Naive B cell (primary cell): ENCODE results near the gene WSCD2. TPM values are rescaled to one million over a fixed set of nuclear protein-coding genes. Genes with fewer than 3 reads are reported as not detected.

Experiments used
- ATAC-seq, 2 donors: fragments of 150-1000 bp; cut with Tn5 transposase; 2 replicates each; pipeline ENCODE4 v1.10.0; 2021; ENCODE audit warnings: low read depth in 2 of 2, mild to moderate bottlenecking in 2 of 2, moderate library complexity in 2 of 2
- DNase-seq: peaks from one replicate; pipeline ENCODE4 v3.0.0; 2022
- H3K27ac Mint-ChIP-seq, 6 donors: one replicate each; pipeline ENCODE4 v1.8.0; 2020 to 2022; ENCODE audit warnings: mild to moderate bottlenecking in 6 of 6, mixed read lengths in 6 of 6, moderate library complexity in 5 of 6, inconsistent platforms in 2 of 6
- H3K27me3 Mint-ChIP-seq, 3 donors: one replicate each; pipeline ENCODE4 v1.8.0; 2021 to 2022; ENCODE audit warnings: mixed read lengths in 3 of 3, mild to moderate bottlenecking in 1 of 3
- H3K36me3 Mint-ChIP-seq, 2 donors: one replicate each; pipeline ENCODE4 v1.8.0; 2020 to 2022; ENCODE audit warnings: mixed read lengths in 2 of 2, inconsistent platforms in 1 of 2, mild to moderate bottlenecking in 1 of 2
- H3K4me1 Mint-ChIP-seq, 3 donors: one replicate each; pipeline ENCODE4 v1.8.0; 2020 to 2022; ENCODE audit warnings: mixed read lengths in 3 of 3, inconsistent platforms in 1 of 3, mild to moderate bottlenecking in 1 of 3, moderate library complexity in 1 of 3
- H3K4me3 Mint-ChIP-seq, 8 donors: one replicate each; pipeline ENCODE4 v1.8.0; 2020 to 2022; ENCODE audit warnings: mild to moderate bottlenecking in 8 of 8, mixed read lengths in 8 of 8, moderate library complexity in 8 of 8, inconsistent platforms in 2 of 8
- H3K9me3 Mint-ChIP-seq, 7 donors: one replicate each; pipeline ENCODE4 v1.8.0; 2020 to 2022; ENCODE audit warnings: mixed read lengths in 7 of 7, mild to moderate bottlenecking in 5 of 7, inconsistent platforms in 2 of 7, moderate library complexity in 1 of 7
- polyA plus RNA-seq, 6 donors: library from polyadenylated mRNA; unstranded; fragments of 300-500 nt; fragmentation: Illumina TruSeq; gene quantifications; one replicate each; pipeline ENCODE4 v1.2.3, GENCODE V29; 2021; ENCODE audit warnings: low read depth in 6 of 6

Gene WSCD2
- polyA plus RNA-seq, 6 donors from 2014 or later, result 0.13 to 0.53 TPM; not detected in 4

GRCh38 chr12:108140501-108140900 lies 11.4 kb downstream of the WSCD2 start:
- no peaks in the 10 kb centered on the region for H3K9me3 Mint-ChIP-seq
- H3K27ac Mint-ChIP-seq, result no peak overlapping the region
- H3K4me3 Mint-ChIP-seq, result no peak overlapping the region
- peaks cover 0 to 3% (median 0%) of the 10 kb centered on the region in 3 donors for H3K4me1 Mint-ChIP-seq
- no peak for DNase-seq
- H3K27me3 Mint-ChIP-seq, result peaks cover 8 to 24% (median 18%) of the 10 kb centered on the region in 3 donors
- H3K36me3 Mint-ChIP-seq, result no peaks in the 10 kb centered on the region
- ATAC-seq, result no peak

- ATAC-seq (no peak), DNase-seq (no peak)
- no peak overlapping the region for H3K27ac Mint-ChIP-seq
- H3K9me3 Mint-ChIP-seq, result no peaks in the 10 kb centered on the region
- H3K27me3 Mint-ChIP-seq, result peaks cover 13 to 23% (median 15%) of the 10 kb centered on the region in 3 donors
- no peaks in the 10 kb centered on the region for H3K36me3 Mint-ChIP-seq
- no peak overlapping the region for H3K4me3 Mint-ChIP-seq
- H3K4me1 Mint-ChIP-seq, result peaks cover 0 to 3% (median 0%) of the 10 kb centered on the region in 3 donors
Observed at GRCh38 chr12:108141600-108142130, 12.6 kb downstream of the WSCD2 start.

GRCh38 chr12:108143144-108143543 lies 14.1 kb downstream of the WSCD2 start:
- no peak for ATAC-seq
- DNase-seq, result no peak
- Mint-ChIP-seq H3K27ac (no peak overlapping the region), H3K4me1 (peaks cover 0 to 3% (median 0%) of the 10 kb centered on the region in 3 donors), H3K27me3 (peaks cover 15 to 22% (median 15%) of the 10 kb centered on the region in 3 donors), H3K36me3 (no peaks in the 10 kb centered on the region), H3K9me3 (peaks cover 0 to 2% (median 0%) of the 10 kb centered on the region in 7 donors), H3K4me3 (no peak overlapping the region)

- peaks cover 0 to 2% (median 0%) of the 10 kb centered on the region in 7 donors for H3K9me3 Mint-ChIP-seq
- H3K27me3 Mint-ChIP-seq, result peaks cover 15 to 21% (median 21%) of the 10 kb centered on the region in 3 donors
- no peak overlapping the region for H3K27ac Mint-ChIP-seq
- ATAC-seq, result no peak
- no peak for DNase-seq
- no peaks in the 10 kb centered on the region for H3K36me3 Mint-ChIP-seq
- H3K4me3 Mint-ChIP-seq, result no peak overlapping the region
- peaks cover 0 to 3% (median 0%) of the 10 kb centered on the region in 3 donors for H3K4me1 Mint-ChIP-seq
Observed at GRCh38 chr12:108144080-108144479, 15.0 kb downstream of the WSCD2 start.

GRCh38 chr12:108145011-108145410 lies 15.9 kb downstream of the WSCD2 start:
- Mint-ChIP-seq H3K27me3 (peaks cover 15 to 22% (median 18%) of the 10 kb centered on the region in 3 donors), H3K4me3 (no peak overlapping the region), H3K4me1 (peaks cover 0 to 3% (median 0%) of the 10 kb centered on the region in 3 donors), H3K9me3 (peaks cover 0 to 2% (median 0%) of the 10 kb centered on the region in 7 donors), H3K36me3 (no peaks in the 10 kb centered on the region), H3K27ac (no peak overlapping the region)
- no peak for DNase-seq
- ATAC-seq, result no peak

- Mint-ChIP-seq H3K36me3 (no peaks in the 10 kb centered on the region), H3K27ac (no peak overlapping the region), H3K4me1 (peaks cover 0 to 3% (median 0%) of the 10 kb centered on the region in 3 donors), H3K27me3 (peaks cover 15 to 31% (median 18%) of the 10 kb centered on the region in 3 donors), H3K4me3 (no peak overlapping the region), H3K9me3 (peaks cover 0 to 3% (median 0%) of the 10 kb centered on the region in 7 donors)
- ATAC-seq, result no peak
- no peak for DNase-seq
Observed at GRCh38 chr12:108146035-108146893, 17.2 kb downstream of the WSCD2 start.

GRCh38 chr12:108147279-108147678 lies 18.2 kb downstream of the WSCD2 start:
- H3K27ac Mint-ChIP-seq, result peak overlapping the region in 2 of 6 donors; percentile 9 to 17
- H3K9me3 Mint-ChIP-seq, result peaks cover 0 to 3% (median 0%) of the 10 kb centered on the region in 7 donors
- DNase-seq, result no peak

GRCh38 chr12:108148521-108149074 lies 19.5 kb downstream of the WSCD2 start:
- Mint-ChIP-seq H3K36me3 (no peaks in the 10 kb centered on the region), H3K4me1 (peaks cover 0 to 3% (median 0%) of the 10 kb centered on the region in 3 donors), H3K27ac (no peak overlapping the region), H3K27me3 (peaks cover 18 to 25% (median 18%) of the 10 kb centered on the region in 3 donors), H3K9me3 (peaks cover 0 to 4% (median 0%) of the 10 kb centered on the region in 7 donors), H3K4me3 (no peak overlapping the region)
- no peak for DNase-seq
- ATAC-seq, result no peak

More at GRCh38 chr12:108147279-108147678, 18.2 kb downstream of the WSCD2 start:
- H3K4me1 Mint-ChIP-seq, result peaks cover 0 to 3% (median 0%) of the 10 kb centered on the region in 3 donors
- H3K4me3 Mint-ChIP-seq, result no peak overlapping the region
- no peak for ATAC-seq
- no peaks in the 10 kb centered on the region for H3K36me3 Mint-ChIP-seq
- peaks cover 15 to 31% (median 18%) of the 10 kb centered on the region in 3 donors for H3K27me3 Mint-ChIP-seq

GRCh38 chr12:108150436-108150835 lies 21.3 kb downstream of the WSCD2 start:
- no peak overlapping the region for H3K4me3 Mint-ChIP-seq
- H3K4me1 Mint-ChIP-seq, result no peaks in the 10 kb centered on the region
- DNase-seq (no peak), ATAC-seq (no peak)
- peaks cover 15 to 19% (median 19%) of the 10 kb centered on the region in 3 donors for H3K27me3 Mint-ChIP-seq
- no peaks in the 10 kb centered on the region for H3K36me3 Mint-ChIP-seq
- peaks cover 0 to 9% (median 0%) of the 10 kb centered on the region in 7 donors for H3K9me3 Mint-ChIP-seq
- peak overlapping the region in 2 of 6 donors; percentile 46 to 59 for H3K27ac Mint-ChIP-seq

GRCh38 chr12:108151533-108152169 lies 22.6 kb downstream of the WSCD2 start:
- H3K4me3 Mint-ChIP-seq, result no peak overlapping the region
- peaks cover 9 to 19% (median 11%) of the 10 kb centered on the region in 3 donors for H3K27me3 Mint-ChIP-seq
- DNase-seq (no peak), ATAC-seq (no peak)
- H3K36me3 Mint-ChIP-seq, result no peaks in the 10 kb centered on the region
- no peaks in the 10 kb centered on the region for H3K4me1 Mint-ChIP-seq
- no peak overlapping the region for H3K27ac Mint-ChIP-seq
- peaks cover 0 to 9% (median 0%) of the 10 kb centered on the region in 7 donors for H3K9me3 Mint-ChIP-seq

GRCh38 chr12:108152170-108152538 lies 23.1 kb downstream of the WSCD2 start:
- DNase-seq (no peak), ATAC-seq (no peak)
- no peak overlapping the region for H3K4me3 Mint-ChIP-seq
- H3K9me3 Mint-ChIP-seq, result peaks cover 0 to 9% (median 0%) of the 10 kb centered on the region in 7 donors
- peaks cover 10 to 24% (median 11%) of the 10 kb centered on the region in 3 donors for H3K27me3 Mint-ChIP-seq
- no peak overlapping the region for H3K27ac Mint-ChIP-seq
- H3K4me1 Mint-ChIP-seq, result no peaks in the 10 kb centered on the region
- H3K36me3 Mint-ChIP-seq, result no peaks in the 10 kb centered on the region

- Mint-ChIP-seq H3K9me3 (peaks cover 0 to 6% (median 2%) of the 10 kb centered on the region in 7 donors), H3K36me3 (no peaks in the 10 kb centered on the region), H3K27me3 (peaks cover 14 to 25% (median 24%) of the 10 kb centered on the region in 3 donors), H3K4me1 (no peaks in the 10 kb centered on the region), H3K4me3 (no peak overlapping the region), H3K27ac (no peak overlapping the region)
- no peak for ATAC-seq
- no peak for DNase-seq
Observed at GRCh38 chr12:108156717-108157116, 27.6 kb downstream of the WSCD2 start.

GRCh38 chr12:108157870-108158459 lies 28.9 kb downstream of the WSCD2 start:
- H3K4me1 Mint-ChIP-seq, result no peaks in the 10 kb centered on the region
- peaks cover 0 to 6% (median 2%) of the 10 kb centered on the region in 7 donors for H3K9me3 Mint-ChIP-seq
- H3K27me3 Mint-ChIP-seq, result peaks cover 14 to 25% (median 24%) of the 10 kb centered on the region in 3 donors
- no peaks in the 10 kb centered on the region for H3K36me3 Mint-ChIP-seq
- DNase-seq (no peak), ATAC-seq (no peak)
- H3K4me3 Mint-ChIP-seq, result no peak overlapping the region
- H3K27ac Mint-ChIP-seq, result no peak overlapping the region
